HG02852 (cell line): ENCODE results near the gene RNF150.

Experiments used
- ATAC-seq: cut with Tn5 transposase; IDR thresholded peaks from one replicate; pipeline ENCODE4 v1.9.1; 2021; ENCODE audit warnings: mild to moderate bottlenecking, moderate library complexity; ENCODE audit not compliant: unreplicated experiment

Gene RNF150

GRCh38 chr4:140870427-140870826 is 262.8 kb downstream of the RNF150 start:
- no peak for ATAC-seq

GRCh38 chr4:140869446-140869845 is 263.8 kb downstream of the RNF150 start:
- ATAC-seq = no peak

- no peak for ATAC-seq
These were observed 265.9 kb downstream of the RNF150 start for GRCh38 chr4:140867356-140867755.

- ATAC-seq = no peak
These were observed 266.7 kb downstream of the RNF150 start for GRCh38 chr4:140866492-140867005.

GRCh38 chr4:140865253-140866217 is 267.7 kb downstream of the RNF150 start:
- ATAC-seq = no peak

- no peak for ATAC-seq
These were observed 270.1 kb downstream of the RNF150 start for GRCh38 chr4:140863197-140863596.

- no peak for ATAC-seq
These were observed 271.2 kb downstream of the RNF150 start for GRCh38 chr4:140862177-140862442.

- ATAC-seq = peak; percentile 57
These were observed 271.7 kb downstream of the RNF150 start for GRCh38 chr4:140861359-140862176.

GRCh38 chr4:140858897-140859296 is 274.4 kb downstream of the RNF150 start:
- ATAC-seq = no peak

- no peak for ATAC-seq
These were observed 276.2 kb downstream of the RNF150 start for GRCh38 chr4:140857111-140857510.

- ATAC-seq = no peak
These were observed 276.6 kb downstream of the RNF150 start for GRCh38 chr4:140856621-140857062.

- ATAC-seq = no peak
These were observed 279.1 kb downstream of the RNF150 start for GRCh38 chr4:140854168-140854567.

GRCh38 chr4:140851804-140852203 is 281.5 kb downstream of the RNF150 start:
- ATAC-seq = no peak

GRCh38 chr4:140851032-140851636 is 282.1 kb downstream of the RNF150 start:
- ATAC-seq = peak; percentile 90

- ATAC-seq = no peak
These were observed 283.7 kb downstream of the RNF150 start for GRCh38 chr4:140849526-140849925.

GRCh38 chr4:140846736-140847135 is 286.5 kb downstream of the RNF150 start:
- ATAC-seq = no peak

- no peak for ATAC-seq
These were observed 289.2 kb downstream of the RNF150 start for GRCh38 chr4:140844061-140844460.

GRCh38 chr4:140841186-140841585 is 292.1 kb downstream of the RNF150 start:
- no peak for ATAC-seq

GRCh38 chr4:140839888-140840790 is 293.1 kb downstream of the RNF150 start:
- ATAC-seq = no peak

- ATAC-seq = no peak
These were observed 293.9 kb downstream of the RNF150 start for GRCh38 chr4:140839406-140839805.
